NCI-H2171 treated with DMSO at 0.1 percent for 48 hours (cell line): ENCODE results near the gene ASCC3.
"Not testable (repeated sequence)": the region's sequence is repeated elsewhere in the genome, so short reads cannot be mapped to it uniquely, and the experiment has no call there.

Experiments used
- DNase-seq: peaks from one replicate; lab custom pipeline; 2025; lab: John Stamatoyannopoulos, UW

ASCC3 gene

DNA sequence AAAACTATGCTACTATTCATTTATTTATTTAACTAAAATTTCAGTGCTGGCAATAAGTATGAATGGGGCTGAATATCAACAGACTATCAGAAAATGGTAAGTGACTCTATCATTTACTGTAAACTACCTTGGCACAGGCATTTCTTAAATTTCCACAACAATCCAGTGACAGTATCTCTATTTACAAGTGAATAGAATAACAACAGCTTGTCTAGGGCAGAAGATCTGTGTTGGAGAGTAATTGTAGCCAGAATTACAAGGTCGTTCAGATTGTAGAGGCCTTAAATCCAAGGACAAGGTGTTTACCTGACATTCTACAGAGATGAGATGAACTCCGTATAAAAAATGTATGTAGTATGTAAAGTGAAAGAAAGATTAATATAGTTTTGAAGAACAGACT, 222.6 kb downstream of the ASCC3 start:
- no peak for DNase-seq

DNA sequence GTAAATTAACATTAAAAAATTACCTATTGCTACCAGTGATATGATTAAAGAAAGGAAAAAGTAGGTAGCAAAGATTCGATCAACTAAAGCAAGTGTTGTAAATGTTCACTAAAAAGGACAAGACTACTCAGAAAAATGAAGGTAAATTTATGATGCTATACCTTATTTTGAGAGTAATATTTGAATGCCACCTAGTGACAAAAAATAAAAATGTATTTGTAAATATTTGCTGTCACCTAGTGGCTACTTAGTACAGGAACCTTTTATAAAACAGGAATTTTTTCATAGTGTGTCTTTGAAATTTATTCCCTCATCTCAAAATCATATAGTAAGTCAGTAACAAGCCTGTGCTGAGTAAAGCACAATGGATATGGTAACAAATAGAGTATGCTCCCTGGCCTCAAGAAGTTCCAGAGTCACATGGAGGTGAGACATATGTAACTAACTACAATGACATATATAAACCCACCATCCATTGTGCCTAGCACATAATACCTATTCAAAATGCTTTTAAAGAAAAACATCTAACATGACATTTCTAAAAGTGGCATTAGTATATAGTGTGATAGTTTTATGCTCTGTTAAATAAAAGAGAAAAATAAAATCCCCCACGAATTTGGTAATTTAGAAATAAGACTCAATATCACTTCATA, 223.3 kb downstream of the ASCC3 start:
- peak; percentile 68 for DNase-seq

DNA sequence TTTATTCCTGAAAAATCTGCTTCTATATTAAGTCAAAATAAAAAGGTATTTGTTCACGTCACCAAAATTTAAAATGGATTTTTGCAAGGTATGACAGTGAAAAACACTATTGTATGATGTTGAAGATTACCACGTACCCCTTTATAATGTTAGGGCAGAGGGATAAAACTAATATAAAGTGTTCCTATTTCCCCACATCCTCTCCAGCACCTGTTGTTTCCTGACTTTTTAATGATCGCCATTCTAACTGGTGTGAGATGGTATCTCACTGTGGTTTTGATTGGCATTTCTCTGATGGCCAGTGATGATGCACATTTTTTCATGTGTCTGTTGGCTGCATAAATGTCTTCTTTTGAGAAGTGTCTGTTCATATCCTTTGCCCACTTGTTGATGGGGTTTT, 240.0 kb downstream of the ASCC3 start:
- not testable (repeated sequence) for DNase-seq

DNA sequence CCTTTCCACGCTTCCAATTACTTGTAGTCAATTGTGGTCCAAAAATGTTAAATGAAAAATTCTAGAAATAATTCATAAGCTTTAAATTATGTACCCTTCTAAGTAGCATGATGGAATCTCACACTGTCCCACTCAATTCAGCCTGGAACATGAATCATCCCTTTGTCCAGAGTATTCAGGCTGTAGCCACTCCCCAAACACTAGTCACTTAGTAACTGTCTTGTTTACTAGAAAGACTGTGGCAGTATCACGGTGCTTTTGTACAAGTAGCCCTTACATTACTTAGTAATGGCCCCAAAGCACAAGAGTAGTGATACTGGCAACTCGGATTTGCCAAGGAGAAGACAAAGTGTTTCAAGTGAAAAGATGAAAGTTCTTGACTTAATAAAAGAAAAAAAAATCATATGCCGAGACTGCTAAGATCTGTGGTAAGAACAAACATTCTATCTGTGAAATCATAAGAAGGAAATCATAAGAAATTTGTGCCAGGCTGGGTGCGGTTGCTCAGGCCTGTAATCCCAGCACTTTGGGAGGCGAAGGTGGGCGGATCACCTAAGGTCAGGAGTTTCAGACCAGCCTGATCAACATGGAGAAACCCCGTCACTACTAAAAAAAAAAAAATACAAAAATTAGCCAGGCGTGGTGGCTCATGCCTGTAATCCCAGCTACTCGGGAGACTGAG, 247.9 kb downstream of the ASCC3 start:
- DNase-seq = no peak

DNA sequence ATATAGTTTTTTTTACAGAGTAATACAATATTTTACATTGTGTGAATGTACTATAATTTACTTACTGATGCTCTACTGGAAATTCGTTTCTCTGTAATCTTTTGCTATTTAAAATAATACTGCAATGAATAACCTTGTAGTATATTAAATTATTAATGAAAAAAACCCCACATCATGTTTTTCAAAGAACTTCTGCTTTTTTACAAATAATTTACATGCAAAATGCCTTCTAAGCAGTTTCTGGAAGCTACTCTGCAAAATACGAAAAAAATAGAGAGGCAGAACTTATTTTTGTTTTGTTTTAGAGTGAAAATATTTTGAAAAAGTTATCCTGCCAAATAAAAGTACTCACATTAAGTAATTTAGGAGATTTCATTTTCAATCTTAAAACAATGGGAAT, 250.6 kb downstream of the ASCC3 start:
- DNase-seq = no peak

DNA sequence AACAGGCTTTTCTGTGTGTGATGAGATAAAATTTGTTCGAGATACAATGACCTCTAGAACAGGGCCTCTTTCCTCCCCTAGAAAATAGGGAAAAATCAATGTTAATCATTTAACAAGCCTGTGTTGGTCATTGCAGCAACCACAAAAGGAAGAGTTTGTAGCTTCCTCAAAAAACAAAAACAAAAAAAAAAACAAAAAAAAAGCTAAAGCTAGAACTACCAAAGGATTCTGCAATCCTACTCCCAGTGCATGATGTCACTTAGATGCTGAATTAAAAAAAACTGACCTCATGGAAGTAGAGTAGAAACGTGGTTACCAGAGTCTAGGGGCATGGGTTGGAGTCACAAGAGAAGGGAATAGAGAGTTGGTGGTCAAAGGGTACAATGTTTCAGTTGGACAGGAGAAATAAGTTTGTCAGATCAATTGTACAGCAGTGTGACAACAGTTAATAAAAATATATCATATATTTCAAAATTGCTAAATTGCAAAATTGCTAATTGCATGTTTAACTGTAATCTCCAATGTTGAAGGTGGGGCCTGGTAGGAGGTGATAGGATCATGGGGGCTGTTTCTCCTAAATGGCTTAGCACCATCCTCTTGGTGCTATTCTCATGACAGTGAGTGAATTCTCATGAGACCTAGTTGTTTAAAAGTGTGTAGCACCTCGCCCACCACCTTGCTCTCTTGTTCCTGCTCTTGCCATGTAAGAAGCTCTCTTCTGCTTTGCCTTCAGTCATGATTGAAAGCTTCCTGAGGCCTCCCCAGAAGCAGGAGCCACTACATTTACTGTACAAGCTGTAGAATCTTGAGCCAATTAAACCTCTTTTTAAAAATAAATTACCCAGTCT, 253.0 kb downstream of the ASCC3 start:
- no peak for DNase-seq

DNA sequence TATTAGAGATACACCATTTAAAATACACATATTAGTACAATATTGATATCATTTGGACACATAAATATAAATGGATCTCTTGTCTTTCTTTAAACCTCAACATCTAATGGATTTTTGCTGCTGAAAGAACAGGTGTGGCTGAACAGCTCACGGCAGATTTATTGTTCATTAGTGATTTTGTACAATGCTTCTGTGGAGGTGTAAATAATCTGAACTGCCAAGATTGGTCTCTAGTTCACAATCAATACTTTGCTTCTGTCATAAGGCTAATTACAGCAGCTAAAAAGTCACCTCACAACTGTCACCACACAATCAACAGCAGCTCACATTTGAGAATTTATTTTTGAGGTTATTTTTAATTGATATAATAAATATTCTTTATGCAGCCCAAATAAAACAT, 254.4 kb downstream of the ASCC3 start:
- DNase-seq = peak; percentile 35

DNA sequence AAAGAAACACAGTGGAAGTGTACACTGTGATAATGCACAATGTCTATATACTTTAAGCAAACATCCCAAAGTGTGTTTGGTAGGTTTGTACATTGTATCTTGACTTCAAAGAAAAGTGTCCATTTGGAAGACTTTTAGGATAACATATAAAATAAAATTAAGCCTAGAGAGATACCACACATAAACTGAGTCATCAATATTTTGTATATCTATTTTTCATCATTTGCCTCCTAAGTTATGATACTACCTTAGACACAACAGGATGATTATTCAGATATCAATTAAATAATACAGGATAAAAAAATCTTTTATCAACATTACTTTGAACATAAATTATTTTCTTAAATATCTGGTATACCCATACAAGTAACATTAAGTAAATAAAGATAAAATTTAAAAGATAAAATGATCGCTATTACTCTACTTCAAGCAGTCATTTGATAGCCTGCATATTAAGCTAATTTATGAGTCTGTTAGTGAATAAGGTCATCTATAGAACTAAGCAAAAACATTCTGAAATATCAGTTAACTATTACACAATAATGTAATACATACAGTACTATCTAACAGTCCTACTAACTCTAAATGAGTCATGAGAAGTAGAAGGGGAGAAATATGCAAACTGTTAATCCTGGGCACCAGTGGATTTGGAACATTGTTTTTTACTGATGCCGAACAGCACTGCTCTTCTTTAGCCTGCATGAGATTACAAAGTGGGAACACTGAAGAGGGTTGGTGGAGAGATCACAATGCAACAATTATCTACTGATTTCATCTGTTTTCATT, 258.0 kb downstream of the ASCC3 start:
- DNase-seq = no peak

DNA sequence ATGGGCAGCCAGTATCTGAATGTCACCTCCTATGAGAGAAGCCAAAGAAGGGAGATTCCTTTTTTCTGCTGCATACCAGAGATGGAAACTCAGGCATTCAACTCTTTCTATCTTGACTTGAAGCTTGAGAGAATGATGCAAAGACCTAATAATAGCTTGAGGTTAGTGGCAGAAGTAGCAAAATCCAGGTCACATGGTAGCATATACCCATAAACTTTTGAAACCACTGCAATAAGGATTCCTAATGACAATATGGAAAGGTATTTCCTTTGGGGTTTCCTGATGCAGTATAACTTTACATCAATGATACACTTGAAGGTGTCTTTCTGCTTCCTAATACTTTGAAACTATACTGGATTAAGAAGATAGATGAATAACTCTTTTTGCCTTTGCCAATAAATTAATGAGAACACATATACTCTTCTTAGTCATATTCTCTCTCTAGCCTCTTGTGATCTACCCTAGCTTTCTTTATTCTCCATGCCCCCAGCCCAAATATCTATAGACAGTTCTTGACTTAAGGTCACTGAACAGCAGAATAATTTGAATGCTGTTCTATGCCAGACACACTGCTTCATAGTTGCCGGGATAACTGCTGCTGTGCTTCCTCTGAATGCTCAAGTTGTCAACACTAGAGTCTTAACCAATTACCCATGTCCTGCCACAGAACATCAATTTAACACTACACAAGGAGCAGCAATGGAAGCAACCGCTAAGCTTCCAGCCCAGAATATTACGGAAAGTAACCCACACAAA, 260.9 kb downstream of the ASCC3 start:
- no peak for DNase-seq

DNA sequence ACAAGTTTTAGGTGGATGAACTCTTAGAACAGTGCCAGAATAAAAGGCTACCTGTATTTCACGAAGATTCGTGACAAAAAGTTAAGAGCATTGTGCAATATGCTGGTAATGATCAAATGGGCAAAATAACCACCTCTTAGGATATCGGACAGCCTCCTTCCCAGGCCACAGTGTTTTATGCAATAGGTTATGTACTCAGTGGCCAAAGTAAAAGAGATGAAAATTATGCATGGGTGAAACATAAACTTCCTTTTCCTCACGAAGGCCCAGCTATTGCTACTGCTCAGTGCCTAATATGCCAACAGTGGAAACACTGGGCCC, 262.8 kb downstream of the ASCC3 start:
- DNase-seq = no peak

DNA sequence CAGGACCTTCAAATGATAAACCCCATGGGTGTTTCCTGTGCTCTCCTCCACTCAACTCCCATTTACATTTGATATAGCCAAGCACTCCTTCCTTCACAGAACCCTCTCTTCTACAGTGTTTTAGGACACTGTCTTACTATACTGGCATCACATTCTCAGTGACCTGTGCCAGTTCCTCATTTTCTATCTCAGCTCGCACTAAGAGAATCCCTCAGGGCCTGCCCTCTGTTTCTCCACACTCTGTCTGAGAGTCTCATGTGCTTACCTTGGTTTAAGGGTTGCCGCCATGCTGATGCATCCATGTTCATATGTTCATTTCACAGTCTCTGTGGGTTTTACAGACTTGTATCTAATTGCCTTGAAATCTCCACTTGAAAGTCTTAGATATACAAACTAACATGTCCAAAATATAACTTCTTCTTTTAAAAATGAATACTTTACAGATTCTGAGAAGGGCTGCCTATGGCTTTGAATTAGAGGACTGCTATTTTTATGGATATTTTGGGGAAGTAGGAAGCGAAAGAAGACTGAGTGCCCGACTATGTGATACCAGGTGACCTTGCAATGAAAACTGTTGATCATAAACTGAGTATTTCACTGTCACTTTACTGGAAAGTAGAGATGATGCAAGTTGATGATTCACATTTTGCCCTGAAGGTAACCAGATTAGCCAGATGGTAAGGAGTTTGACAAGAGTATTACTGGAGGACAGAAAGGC, 263.3 kb downstream of the ASCC3 start:
- DNase-seq = no peak

DNA sequence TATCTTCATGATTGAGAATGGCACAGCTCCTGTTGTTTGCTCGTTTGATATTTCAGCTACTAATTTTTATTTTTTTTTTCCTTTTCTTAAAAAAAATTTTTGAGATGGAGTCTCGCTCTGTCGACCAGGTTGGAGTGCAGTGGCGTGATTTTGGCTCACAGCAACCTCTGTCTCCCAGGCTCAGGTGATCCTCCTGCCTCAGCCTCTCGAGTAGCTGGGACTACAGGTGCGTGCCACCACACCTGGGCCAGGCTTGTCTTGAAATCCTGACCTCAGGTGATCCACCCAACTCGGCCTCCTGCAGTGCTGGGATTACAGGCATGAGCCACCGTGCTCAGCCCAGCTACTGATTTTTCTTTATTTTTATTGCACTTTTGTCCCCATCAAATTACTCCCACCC, 266.2 kb downstream of the ASCC3 start:
- DNase-seq = no peak

DNA sequence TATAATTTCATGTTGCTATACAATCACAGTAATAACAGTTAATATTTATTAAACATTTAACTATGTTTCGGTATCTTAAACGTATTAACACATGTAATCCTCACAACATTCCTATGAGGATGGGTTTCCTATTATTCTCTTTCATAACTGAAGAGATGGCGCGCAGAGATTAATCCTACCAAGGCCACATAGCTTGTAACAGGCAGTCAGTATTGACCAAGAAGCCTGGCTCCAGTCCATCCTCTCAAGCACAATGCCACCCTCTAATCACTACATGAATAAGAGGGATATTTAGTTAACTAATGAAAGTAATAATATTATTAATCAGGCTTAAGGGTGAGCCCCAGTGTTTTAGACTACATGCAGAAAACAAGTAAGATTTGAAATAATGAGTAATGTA, 266.7 kb downstream of the ASCC3 start:
- DNase-seq = no peak

DNA sequence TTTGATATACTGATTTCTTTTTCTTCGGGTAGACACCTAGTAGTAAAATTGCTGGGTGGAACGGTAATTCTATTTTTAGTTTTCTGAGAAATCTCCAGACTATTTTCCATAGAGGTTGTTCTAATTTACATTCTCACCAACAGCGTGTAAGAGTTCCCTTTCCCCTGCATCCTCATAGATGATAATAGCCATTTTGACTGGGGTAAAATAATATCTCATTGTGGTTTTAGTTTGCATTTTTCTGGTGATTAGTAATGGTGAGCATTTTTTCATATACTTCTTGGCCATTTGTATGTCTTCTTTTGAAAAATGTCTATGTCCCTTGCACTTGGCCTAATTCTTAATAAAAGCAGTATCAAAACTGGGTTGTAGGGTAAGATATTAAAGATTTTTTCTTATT, 267.5 kb downstream of the ASCC3 start:
- DNase-seq = no peak

DNA sequence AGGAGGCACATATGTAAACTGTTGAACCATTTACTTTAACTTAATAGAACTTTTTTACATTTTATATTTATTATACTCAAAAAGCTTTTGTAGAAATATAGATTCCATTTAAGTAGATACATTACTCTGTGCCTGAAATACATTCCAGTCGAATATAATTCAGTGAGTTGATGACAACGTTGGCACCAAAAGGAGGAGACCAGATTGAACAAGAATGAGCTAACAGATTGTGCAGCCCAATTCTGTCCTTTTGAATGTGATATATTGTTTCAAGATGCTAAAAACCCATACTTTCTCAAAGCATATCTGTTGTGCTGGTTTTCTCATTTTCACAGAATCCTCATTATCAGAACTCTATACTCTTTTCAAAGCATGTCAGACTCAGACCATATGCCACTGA, 269.0 kb downstream of the ASCC3 start:
- peak; percentile 10 for DNase-seq

DNA sequence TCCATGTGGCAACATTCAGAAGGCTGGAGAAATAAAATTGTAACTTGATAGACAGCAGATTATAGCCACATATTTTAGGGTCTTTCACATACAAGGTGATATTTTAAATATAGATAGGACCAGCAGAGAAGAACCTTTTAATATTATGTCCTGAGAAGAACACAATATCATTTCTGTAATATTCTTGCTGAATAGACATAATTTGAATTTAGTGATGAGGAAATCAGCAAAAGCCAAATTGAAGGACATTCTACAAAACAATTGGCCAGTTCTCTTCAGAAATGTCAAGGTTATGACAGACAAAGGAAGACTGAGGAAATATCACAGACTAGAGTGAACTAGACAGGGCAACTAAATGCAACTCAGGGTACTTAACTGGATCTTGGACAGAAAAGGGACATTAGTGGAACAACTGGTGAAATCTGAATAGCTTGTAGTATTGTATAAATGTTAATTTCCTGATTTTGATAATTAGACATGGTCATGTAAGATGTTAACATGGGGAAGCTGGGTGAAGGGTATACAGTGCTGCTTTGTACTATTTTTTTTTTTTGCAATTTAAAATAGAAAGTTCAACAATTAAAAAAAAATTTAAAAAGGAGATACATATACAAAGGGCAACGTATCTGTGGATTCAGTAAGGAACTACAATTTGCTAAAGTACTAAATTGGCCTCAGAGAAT, 281.9 kb downstream of the ASCC3 start:
- no peak for DNase-seq

DNA sequence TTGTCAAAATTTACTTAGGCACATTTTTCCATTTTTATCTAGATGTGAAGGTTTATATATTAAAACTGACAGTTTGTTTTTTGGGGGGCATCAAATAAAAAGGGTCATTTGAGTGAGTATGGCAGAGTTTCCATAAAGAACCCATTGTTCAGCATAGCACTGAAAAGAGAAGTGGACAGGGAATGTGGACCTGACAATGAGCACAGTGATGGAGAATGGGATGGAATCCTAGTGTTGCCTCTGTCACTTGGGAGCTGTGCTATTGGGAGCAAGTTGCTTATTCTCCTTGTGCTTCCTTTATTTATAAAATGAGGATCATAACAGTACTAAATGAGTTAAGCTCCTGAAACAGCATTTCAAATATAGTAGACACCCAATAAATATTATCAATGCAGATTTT, 285.7 kb downstream of the ASCC3 start:
- DNase-seq = no peak

DNA sequence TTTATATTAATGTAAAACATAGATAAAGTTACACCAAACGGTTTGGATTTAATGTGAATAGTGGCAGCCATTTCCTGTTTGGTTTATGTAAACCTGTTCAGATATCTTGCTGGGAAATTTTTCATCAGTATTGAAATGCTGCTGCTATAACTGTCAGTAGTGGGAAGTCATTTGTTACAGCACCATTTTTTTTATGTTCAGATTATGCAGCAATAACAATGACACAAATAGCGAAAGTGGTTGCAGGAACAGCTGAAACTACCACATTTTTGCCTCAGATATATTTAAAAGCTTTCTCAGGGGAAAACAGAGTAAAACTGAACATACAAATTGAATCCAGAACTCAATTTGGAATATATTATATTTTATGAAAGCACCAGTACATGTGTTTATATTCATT, 287.6 kb downstream of the ASCC3 start:
- DNase-seq = peak; percentile 54

DNA sequence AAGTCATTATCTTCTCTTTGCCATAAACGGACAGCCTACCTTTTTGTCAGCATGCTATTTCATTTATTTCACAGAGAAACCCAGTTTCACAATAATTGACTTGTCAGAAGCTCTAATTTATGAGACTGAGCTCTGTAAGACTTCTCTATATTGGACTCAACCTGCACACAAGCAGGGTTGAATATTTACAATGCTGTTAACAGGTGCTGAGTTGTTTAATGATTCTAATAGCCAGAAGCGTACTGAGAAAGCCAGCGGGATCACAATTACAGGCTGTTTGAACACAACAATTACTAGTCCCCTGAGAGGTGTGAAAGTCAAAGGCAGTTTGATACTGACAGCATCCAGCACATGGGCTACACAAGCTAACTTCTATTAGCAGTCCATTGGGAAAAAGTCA, 288.2 kb downstream of the ASCC3 start:
- peak; percentile 94 for DNase-seq

DNA sequence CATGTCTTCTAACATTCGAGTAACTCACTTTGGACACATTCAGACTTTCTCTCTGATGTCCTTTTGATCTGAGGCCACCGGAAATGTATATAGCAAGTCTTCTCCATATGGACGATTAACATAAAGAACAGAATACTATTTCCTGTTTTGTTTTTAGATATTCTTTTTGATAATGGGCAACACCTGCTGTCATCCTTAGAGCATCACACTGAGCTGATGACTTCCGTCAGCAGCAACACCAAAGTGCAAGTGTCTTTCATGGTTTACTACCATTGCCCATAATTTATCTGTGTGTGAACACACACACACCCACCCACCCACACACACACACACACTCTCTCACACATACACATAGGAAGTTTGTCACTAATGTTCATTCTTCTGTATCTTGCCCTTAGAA, 303.7 kb downstream of the ASCC3 start:
- DNase-seq = no peak

DNA sequence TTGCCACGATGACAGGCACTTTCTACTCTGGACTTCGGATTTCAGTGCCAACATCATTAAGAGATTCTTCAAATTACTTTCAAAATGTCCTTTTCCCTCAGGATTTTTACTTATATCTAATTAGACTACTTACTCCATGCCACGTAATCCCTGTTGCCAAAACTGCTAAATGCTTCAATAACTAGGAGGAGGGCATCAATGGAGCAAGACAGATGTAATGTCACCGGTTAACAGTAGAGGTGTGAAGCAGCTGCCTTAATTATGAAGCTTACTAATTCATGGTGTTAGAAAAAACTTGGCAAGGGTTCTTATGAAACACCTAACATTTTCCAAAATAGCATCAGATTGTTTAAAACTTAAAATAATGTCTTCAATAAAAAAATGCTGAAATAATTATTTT, 305.2 kb downstream of the ASCC3 start:
- DNase-seq = peak; percentile 59
